K562 (cell line): ENCODE data around the gene MICOS13. TPM values are rescaled to one million over a fixed set of nuclear protein-coding genes. Genes with fewer than 3 reads are reported as not detected.
A peak's percentile ranks its signal among the peaks of the same experiment; 100 is the strongest.

Source experiments
- ATAC-seq: fragments of 200-7000 bp; cut with Tn5 transposase; 3 replicates; pipeline ENCODE4 v1.9.1; 2020; ENCODE audit warnings: moderate library complexity
- BruUV-seq: library from RNA; stranded (reverse); fragments of 400-500 nt; replicated peaks from 2 replicates; lab custom pipeline; 2021; lab: Mats Ljungman, UMichigan
- CTCF ChIA-PET: fragments of 300-600 bp; formaldehyde crosslinking; extraction: SDS; loops from one replicate; lab custom pipeline; 2021; ENCODE audit warnings: low intra/inter-chr PET ratio; lab: Yijun Ruan, JAX
- POLR2A ChIA-PET: fragments of 300-600, 350-650 bp; sonication (Branson Sonifier 250); formaldehyde crosslinking; extraction: SDS; loops from one replicate; lab custom pipeline; 2021; ENCODE audit warnings: antibody characterized with exemption, inconsistent platforms; lab: Yijun Ruan, JAX
- DNase-seq, 4 experiments: peaks; one replicate each; pipeline versions ENCODE4 v3.0.0 to v3.0.0-alpha.2; 2011 to 2018; ENCODE audit warnings: low spot score in 3 of 4, mixed read lengths in 3 of 4; ENCODE audit errors: extremely low read depth in 1 of 4
- FAIRE-seq: peaks from 2 replicates; lab custom pipeline; 2011; peaks lifted over from hg19 to GRCh38; lab: Jason Lieb, UNC
- H2AFZ ChIP-seq: 2 replicates; pipeline ENCODE4 v1.6.0; 2011; ENCODE audit warnings: low read depth, low read length, control low read depth, inconsistent platforms
- H3K27ac ChIP-seq: fragments of 200-600 bp; 3 replicates; pipeline ENCODE4 v1.8.0; 2011; ENCODE audit warnings: low read depth, mild to moderate bottlenecking, control low read depth, inconsistent platforms, low read length, moderate library complexity, mixed read lengths; ENCODE audit errors: extremely low read depth
- H3K27me3 ChIP-seq, 2 experiments: fragments of 300-600 bp in 1 of 2; 2 replicates in 1 of 2; 3 replicates in 1 of 2; pipeline versions ENCODE4 v1.6.0 to v1.8.0; 2011; ENCODE audit warnings: inconsistent platforms in 2 of 2, low read length in 2 of 2, mild to moderate bottlenecking in 1 of 2, mixed read lengths in 1 of 2, moderate library complexity in 1 of 2; ENCODE audit not compliant: control insufficient read depth in 2 of 2, insufficient read depth in 2 of 2
- H3K36me3 ChIP-seq: fragments of 300-600 bp; 3 replicates; pipeline ENCODE4 v1.8.0; 2011; ENCODE audit warnings: mild to moderate bottlenecking, low read length, inconsistent platforms; ENCODE audit not compliant: control insufficient read depth, insufficient read depth
- H3K4me1 ChIP-seq, 2 experiments: fragments of 200-600 bp in 1 of 2; replicated peaks in 1 of 2; 2 replicates in 1 of 2; 3 replicates in 1 of 2; pipeline versions ENCODE4 v1.5.1 to v1.8.0; 2011; ENCODE audit warnings: inconsistent platforms in 2 of 2, low read length in 2 of 2, mild to moderate bottlenecking in 1 of 2, mixed read lengths in 1 of 2, moderate library complexity in 1 of 2; ENCODE audit not compliant: control insufficient read depth in 2 of 2, insufficient read depth in 2 of 2
- H3K4me2 ChIP-seq: 2 replicates; pipeline ENCODE4 v1.6.1; 2011; ENCODE audit warnings: low read length, control low read depth, inconsistent platforms, mixed read lengths; ENCODE audit not compliant: insufficient read depth
- H3K4me3 ChIP-seq: fragments of 200-600 bp; sonication (generic), shearing (Covaris generic); 2 replicates; pipeline ENCODE4 v1.5.1; 2016; ENCODE audit warnings: control low read depth, inconsistent platforms
- H3K79me2 ChIP-seq: fragments of 200-600 bp; 3 replicates; pipeline ENCODE4 v1.8.0; 2011; ENCODE audit warnings: low read length, inconsistent platforms; ENCODE audit not compliant: control insufficient read depth, insufficient read depth
- H3K9ac ChIP-seq, 2 experiments: 2 replicates each; pipeline versions ENCODE4 v1.6.0 to v1.6.1; 2011; ENCODE audit warnings: low read depth in 2 of 2, low read length in 2 of 2, control low read depth in 1 of 2, inconsistent platforms in 1 of 2, mild to moderate bottlenecking in 1 of 2, mixed read lengths in 1 of 2; ENCODE audit not compliant: insufficient read depth in 1 of 2
- H3K9me1 ChIP-seq: one replicate; pipeline ENCODE4 v1.6.0; 2011; ENCODE audit warnings: inconsistent platforms, mild to moderate bottlenecking, low read length, moderate library complexity; ENCODE audit not compliant: control insufficient read depth, insufficient read depth
- H3K9me3 ChIP-seq: replicated peaks from 2 replicates; pipeline ENCODE4 v1.5.1; 2011; ENCODE audit warnings: low read depth, low read length, inconsistent platforms; ENCODE audit not compliant: control insufficient read depth, insufficient read depth
- H4K20me1 ChIP-seq: replicated peaks from 2 replicates; pipeline ENCODE4 v1.6.1; 2011; ENCODE audit warnings: low read length, inconsistent platforms, mixed read lengths; ENCODE audit not compliant: control insufficient read depth, insufficient read depth
- BCOR ChIP-seq: fragments of 450-650 bp; IDR thresholded peaks from 2 replicates; pipeline ENCODE4 v1.6.1; 2016
- BRF1 ChIP-seq: IDR thresholded peaks from 3 replicates; pipeline ENCODE4 v1.6.1; 2011; ENCODE audit warnings: borderline replicate concordance, mild to moderate bottlenecking; ENCODE audit not compliant: insufficient read length; ENCODE audit errors: extremely low read depth
- ELF1 ChIP-seq: fragments of 200-800 bp; sonication (Bioruptor generic); IDR thresholded peaks from 2 replicates; pipeline ENCODE4 v1.6.1; 2016; ENCODE audit warnings: missing genetic modification characterization, missing compliant biosample characterization
- ETV5 ChIP-seq: sonication (generic); formaldehyde crosslinking; IDR thresholded peaks from 2 replicates; pipeline ENCODE4 v1.4.0; 2020; ENCODE audit warnings: low read depth, mild to moderate bottlenecking, missing genetic modification reagents
- KLF16 ChIP-seq: IDR thresholded peaks from 2 replicates; pipeline ENCODE4 v1.6.1; 2016; ENCODE audit warnings: antibody characterized with exemption
- MAFK ChIP-seq: IDR thresholded peaks from 2 replicates; pipeline ENCODE4 v1.6.1; 2011; ENCODE audit warnings: low read length, improper control_type of control experiment
- MIER1 ChIP-seq: fragments of 450-650 bp; IDR thresholded peaks from 2 replicates; pipeline ENCODE4 v1.6.1; 2016; ENCODE audit warnings: antibody characterized with exemption, mild to moderate bottlenecking, low read depth
- NFATC3 ChIP-seq: fragments of 450-650 bp; IDR thresholded peaks from 2 replicates; pipeline ENCODE4 v1.6.1; 2017; ENCODE audit warnings: mild to moderate bottlenecking
- POLR3G ChIP-seq: IDR thresholded peaks from 2 replicates; pipeline ENCODE4 v1.6.1; 2011; ENCODE audit not compliant: insufficient read length, insufficient replicate concordance; ENCODE audit errors: extremely low read depth
- RB1 ChIP-seq: fragments of 450-650 bp; IDR thresholded peaks from 2 replicates; pipeline ENCODE4 v1.6.1; 2017; ENCODE audit warnings: low read depth, mild to moderate bottlenecking
- RFX7 ChIP-seq: fragments of 250-450 bp; sonication (Bioruptor Pico); IDR thresholded peaks from 2 replicates; pipeline ENCODE4 v1.5.1; 2021; ENCODE audit warnings: mild to moderate bottlenecking
- SAP30 ChIP-seq: fragments of 200-600 bp; sonication (generic); IDR thresholded peaks from 2 replicates; pipeline ENCODE4 v1.6.1; 2012; ENCODE audit warnings: borderline replicate concordance, low read depth, mild to moderate bottlenecking, moderate library complexity, low read length, control low read depth, inconsistent platforms; ENCODE audit not compliant: insufficient read depth, poor library complexity, severe bottlenecking
- TCF7L2 ChIP-seq: fragments of 150-350 bp; IDR thresholded peaks from 2 replicates; pipeline ENCODE4 v1.6.1; 2016; ENCODE audit warnings: low read depth, mild to moderate bottlenecking, low read length, moderate library complexity
- ZC3H8 ChIP-seq: fragments of 450-650 bp; IDR thresholded peaks from 2 replicates; pipeline ENCODE4 v1.6.1; 2017
- ZNF551 ChIP-seq: fragments of 250-450 bp; sonication (Bioruptor Pico); IDR thresholded peaks from 2 replicates; pipeline ENCODE4 v1.5.0; 2021; ENCODE audit warnings: mild to moderate bottlenecking, moderate library complexity
- ZNF583 ChIP-seq: fragments of 250-450 bp; sonication (Bioruptor Pico); IDR thresholded peaks from 2 replicates; pipeline ENCODE4 v1.4.0; 2020
- ZNF589 ChIP-seq: fragments of 200-800 bp; sonication (Bioruptor generic); IDR thresholded peaks from 2 replicates; pipeline ENCODE4 v1.6.1; 2016; ENCODE audit warnings: low read depth, missing genetic modification characterization, missing compliant biosample characterization
- WGBS: fragments of 100-300 bp; shearing (Covaris generic); methylation state at CpG from one replicate; pipeline ENCODE4 v1.1.6; 2016; ENCODE audit warnings: low coverage, mixed read lengths; ENCODE audit not compliant: insufficient coverage; ENCODE audit errors: missing lambda C conversion rate; 5-methylcytosine and 5-hydroxymethylcytosine counted together
- in situ Hi-C: fragments of 300-500 bp; cut with MboI; formaldehyde crosslinking; loops from 4 replicates; pipeline ENCODE4 v1.15.0; 2018; ENCODE audit warnings: inconsistent platforms, mixed read lengths
- intact Hi-C: fragments of 100-400 bp; cut with micrococcal nuclease; formaldehyde crosslinking; loops from 2 replicates; pipeline ENCODE4 v1.14.2; 2022
- polyA plus RNA-seq, 8 experiments: library from polyadenylated mRNA; depleted of rRNA in 4 of 8; stranded (reverse) in 5 of 8; unstranded in 3 of 8; fragments of >200 nt; fragmentation: Nextera tagmentation in 2 of 8; fragmentation: Illumina TruSeq in 1 of 8; extraction: Ambion mirVana in 2 of 8; extraction: Trizol in 1 of 8; gene quantifications; 2 replicates each; pipeline versions ENCODE4 v1.2.1 to v1.2.3, GENCODE V29; 2011 to 2014; ENCODE audit warnings: inconsistent platforms in 1 of 8, missing spikeins in 1 of 8
- total RNA-seq, 7 experiments: library from RNA; depleted of rRNA in 6 of 7; stranded (reverse); fragments of >200 nt in 6 of 7; fragmentation: Illumina TruSeq in 2 of 7; extraction: Trizol in 2 of 7; gene quantifications; 2 replicates each; pipeline versions ENCODE4 v1.2.1 to v1.2.3, GENCODE V29; 2011 to 2021; ENCODE audit warnings: low replicate concordance in 1 of 7
- TF ChIP-seq, protein P1 (sequence below): fragments of 450-650 bp; IDR thresholded peaks from 2 replicates; pipeline ENCODE4 v1.6.1; 2016; ENCODE audit warnings: borderline replicate concordance
- TF ChIP-seq, protein P2 (sequence below): fragments of 450-650 bp; IDR thresholded peaks from 2 replicates; pipeline ENCODE4 v1.6.1; 2016
- TF ChIP-seq, protein P3 (sequence below): sonication (generic); formaldehyde crosslinking; IDR thresholded peaks from 2 replicates; pipeline ENCODE4 v1.8.1; 2023; ENCODE audit warnings: mild to moderate bottlenecking, missing genetic modification reagents

Gene MICOS13
- total and polyA plus RNA-seq, 9 of the 15 experiments (the other 6 are each of a cell fraction or from before 2014, with no cell fraction given): 15.5 to 220 (median 49.4) TPM

DNA sequence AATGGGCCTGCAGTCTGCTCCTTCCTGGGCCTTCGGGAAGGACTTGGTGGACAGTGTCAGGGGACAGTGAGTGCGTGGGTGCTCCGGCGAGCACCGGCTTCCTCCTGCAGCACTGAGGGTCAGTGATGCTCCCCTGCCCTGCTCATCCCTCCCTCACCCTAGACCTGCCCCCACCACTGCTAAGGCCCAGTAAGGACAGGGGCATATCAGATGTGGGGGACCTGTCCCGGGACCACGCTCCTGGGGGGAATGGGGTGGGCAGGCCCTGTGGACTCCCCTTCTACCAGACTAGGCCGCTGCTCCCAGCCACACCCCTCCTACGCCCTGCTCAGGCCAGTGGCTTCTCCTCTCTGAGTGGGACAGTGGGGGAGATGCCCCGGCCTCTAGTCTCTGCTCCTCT, 3.2 kb downstream of the MICOS13 start:
- FAIRE-seq (no peak), ATAC-seq (no peak)
- no peak overlapping the region for H2AFZ ChIP-seq
- H3K27ac ChIP-seq: no peak overlapping the region
- ChIA-PET POLR2A (interaction anchor here (1.0 to 2.8 kb wide), 3 partner anchors 12 to 34 kb away, joined by 3 to 9 read pairs (median 4); partner anchors contain the start of gene RPL36), CTCF (no interaction called here)
- in situ Hi-C loops: no loop called here
- intact Hi-C loops: no loop called here
- WGBS: 86% methylated on average over 10 of the region's 10 CpGs
- H3K4me2 ChIP-seq: no peak overlapping the region
- H3K36me3 ChIP-seq: peaks cover 17% of the 10 kb centered on the region; the same call in 2 of the 3 replicates
- H3K79me2 ChIP-seq: peaks cover 12% of the 10 kb centered on the region
- peaks cover 21 to 62% of the 10 kb centered on the region in 2 experiments for H3K4me1 ChIP-seq
- no peak overlapping the region for H3K4me3 ChIP-seq
- TF ChIP-seq, protein P1, sequence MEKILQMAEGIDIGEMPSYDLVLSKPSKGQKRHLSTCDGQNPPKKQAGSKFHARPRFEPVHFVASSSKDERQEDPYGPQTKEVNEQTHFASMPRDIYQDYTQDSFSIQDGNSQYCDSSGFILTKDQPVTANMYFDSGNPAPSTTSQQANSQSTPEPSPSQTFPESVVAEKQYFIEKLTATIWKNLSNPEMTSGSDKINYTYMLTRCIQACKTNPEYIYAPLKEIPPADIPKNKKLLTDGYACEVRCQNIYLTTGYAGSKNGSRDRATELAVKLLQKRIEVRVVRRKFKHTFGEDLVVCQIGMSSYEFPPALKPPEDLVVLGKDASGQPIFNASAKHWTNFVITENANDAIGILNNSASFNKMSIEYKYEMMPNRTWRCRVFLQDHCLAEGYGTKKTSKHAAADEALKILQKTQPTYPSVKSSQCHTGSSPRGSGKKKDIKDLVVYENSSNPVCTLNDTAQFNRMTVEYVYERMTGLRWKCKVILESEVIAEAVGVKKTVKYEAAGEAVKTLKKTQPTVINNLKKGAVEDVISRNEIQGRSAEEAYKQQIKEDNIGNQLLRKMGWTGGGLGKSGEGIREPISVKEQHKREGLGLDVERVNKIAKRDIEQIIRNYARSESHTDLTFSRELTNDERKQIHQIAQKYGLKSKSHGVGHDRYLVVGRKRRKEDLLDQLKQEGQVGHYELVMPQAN: no peak
- TF ChIP-seq BCOR (no peak), NFATC3 (no peak), RB1 (no peak), POLR3G (no peak), ELF1 (tag) (no peak), ETV5 (no peak), ZNF583 (CRISPR knock-in tag) (no peak), MAFK (no peak), MIER1 (no peak), TCF7L2 (no peak), KLF16 (no peak), SAP30 (no peak), ZNF589 (CRISPR knock-in tag) (no peak), RFX7 (CRISPR knock-in tag) (no peak), ZNF551 (no peak), BRF1 (no peak), ZC3H8 (no peak)
- TF ChIP-seq, protein P2, sequence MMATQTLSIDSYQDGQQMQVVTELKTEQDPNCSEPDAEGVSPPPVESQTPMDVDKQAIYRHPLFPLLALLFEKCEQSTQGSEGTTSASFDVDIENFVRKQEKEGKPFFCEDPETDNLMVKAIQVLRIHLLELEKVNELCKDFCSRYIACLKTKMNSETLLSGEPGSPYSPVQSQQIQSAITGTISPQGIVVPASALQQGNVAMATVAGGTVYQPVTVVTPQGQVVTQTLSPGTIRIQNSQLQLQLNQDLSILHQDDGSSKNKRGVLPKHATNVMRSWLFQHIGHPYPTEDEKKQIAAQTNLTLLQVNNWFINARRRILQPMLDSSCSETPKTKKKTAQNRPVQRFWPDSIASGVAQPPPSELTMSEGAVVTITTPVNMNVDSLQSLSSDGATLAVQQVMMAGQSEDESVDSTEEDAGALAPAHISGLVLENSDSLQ: no peak
- TF ChIP-seq, protein P3, sequence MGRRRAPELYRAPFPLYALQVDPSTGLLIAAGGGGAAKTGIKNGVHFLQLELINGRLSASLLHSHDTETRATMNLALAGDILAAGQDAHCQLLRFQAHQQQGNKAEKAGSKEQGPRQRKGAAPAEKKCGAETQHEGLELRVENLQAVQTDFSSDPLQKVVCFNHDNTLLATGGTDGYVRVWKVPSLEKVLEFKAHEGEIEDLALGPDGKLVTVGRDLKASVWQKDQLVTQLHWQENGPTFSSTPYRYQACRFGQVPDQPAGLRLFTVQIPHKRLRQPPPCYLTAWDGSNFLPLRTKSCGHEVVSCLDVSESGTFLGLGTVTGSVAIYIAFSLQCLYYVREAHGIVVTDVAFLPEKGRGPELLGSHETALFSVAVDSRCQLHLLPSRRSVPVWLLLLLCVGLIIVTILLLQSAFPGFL (CRISPR knock-in tag): no peak
- TF ChIP-seq, all 486 proteins: peak for 0
- Histone ChIP-seq H3K9me1 (no peaks in the 10 kb centered on the region), H3K9ac (peak overlapping the region in 1 of 2 experiments; percentile 22; a peak in 1 of 4 replicates), H3K9me3 (no peaks in the 10 kb centered on the region), H4K20me1 (peaks cover 6% of the 10 kb centered on the region; the same call in 1 of the 2 replicates), H3K27me3 (no peaks in the 10 kb centered on the region)
- DNase-seq: no peak
- BruUV-seq: no TSS peak
